Endothelial cell of umbilical vein (primary cell): ENCODE results near the gene MYO9A. TPM values are rescaled to one million over a fixed set of nuclear protein-coding genes. Genes with fewer than 3 reads are reported as not detected.

Experiments
- BruUV-seq: library from RNA; stranded (reverse); fragments of 400-500 nt; replicated peaks from 2 replicates; lab custom pipeline; 2021; lab: Mats Ljungman, UMichigan
- CTCF ChIA-PET: fragments of 300-600, 350-600 bp; sonication (Branson Sonifier 250); formaldehyde crosslinking; loops from one replicate; lab custom pipeline; 2021; ENCODE audit warnings: antibody characterized with exemption, inconsistent platforms; lab: Charles Lee
- POLR2A ChIA-PET: fragments of 300-600, 350-600 bp; sonication (Branson Sonifier 250); formaldehyde crosslinking; loops from one replicate; lab custom pipeline; 2021; ENCODE audit warnings: antibody characterized with exemption, inconsistent platforms; lab: Charles Lee
- DNase-seq: peaks from one replicate; pipeline ENCODE4 v3.0.0-alpha.2; 2011; ENCODE audit warnings: low read depth, low spot score
- FAIRE-seq: peaks from 2 replicates; lab custom pipeline; 2011; peaks lifted over from hg19 to GRCh38; lab: Jason Lieb, UNC
- H2AFZ ChIP-seq: 2 replicates; pipeline ENCODE4 v1.6.0; 2012; ENCODE audit warnings: low read depth, low read length, control low read depth, inconsistent platforms
- H3K27ac ChIP-seq: 2 replicates; pipeline ENCODE4 v1.5.1; 2011; ENCODE audit warnings: low read depth, mild to moderate bottlenecking, control low read depth, low read length, moderate library complexity; ENCODE audit not compliant: insufficient read depth
- H3K27me3 ChIP-seq, 2 experiments: 2 replicates each; pipeline versions ENCODE4 v1.6.0 to v1.6.1; 2011; ENCODE audit warnings: low read length in 2 of 2, mixed read lengths in 1 of 2; ENCODE audit not compliant: control insufficient read depth in 2 of 2, insufficient read depth in 2 of 2
- H3K36me3 ChIP-seq, 2 experiments: 2 replicates in 1 of 2; 3 replicates in 1 of 2; pipeline ENCODE4 v1.5.1; 2011; ENCODE audit warnings: low read length in 2 of 2, mild to moderate bottlenecking in 1 of 2, moderate library complexity in 1 of 2; ENCODE audit not compliant: control insufficient read depth in 2 of 2, insufficient read depth in 2 of 2; ENCODE audit errors: extremely low read depth in 1 of 2
- H3K4me1 ChIP-seq: 3 replicates; pipeline ENCODE4 v1.5.1; 2011; ENCODE audit warnings: mild to moderate bottlenecking, low read length; ENCODE audit not compliant: control insufficient read depth, insufficient read depth; ENCODE audit errors: extremely low read depth
- H3K4me2 ChIP-seq: 2 replicates; pipeline ENCODE4 v1.6.1; 2011; ENCODE audit warnings: low read length, control low read depth, mixed read lengths; ENCODE audit not compliant: insufficient read depth
- H3K4me3 ChIP-seq, 3 experiments: fragments of 200-600 bp in 1 of 3; sonication (generic), shearing (Covaris generic) in 1 of 3; replicated peaks in 1 of 3; 2 replicates each; pipeline ENCODE4 v1.5.1; 2011 to 2016; ENCODE audit warnings: control low read depth in 3 of 3, low read length in 3 of 3, mild to moderate bottlenecking in 2 of 3, inconsistent platforms in 1 of 3, low read depth in 1 of 3, moderate library complexity in 1 of 3; ENCODE audit not compliant: insufficient read depth in 1 of 3
- H3K79me2 ChIP-seq: 2 replicates; pipeline ENCODE4 v1.6.0; 2012; ENCODE audit warnings: low read length, inconsistent platforms; ENCODE audit not compliant: control insufficient read depth, insufficient read depth
- H3K9ac ChIP-seq: replicated peaks from 2 replicates; pipeline ENCODE3; 2011; ENCODE audit warnings: low read length, control low read depth; ENCODE audit not compliant: insufficient read depth; ENCODE audit errors: extremely low read depth
- H3K9me1 ChIP-seq: replicated peaks from 3 replicates; pipeline ENCODE4 v1.6.0; 2011; ENCODE audit warnings: mild to moderate bottlenecking, low read length; ENCODE audit not compliant: control insufficient read depth, insufficient read depth; ENCODE audit errors: extremely low read depth
- H3K9me3 ChIP-seq: replicated peaks from 2 replicates; pipeline ENCODE4 v1.5.1; 2012; ENCODE audit warnings: low read length, inconsistent platforms; ENCODE audit not compliant: control insufficient read depth, insufficient read depth
- H4K20me1 ChIP-seq: replicated peaks from 2 replicates; pipeline ENCODE3; 2011; ENCODE audit warnings: mild to moderate bottlenecking, low read length; ENCODE audit not compliant: control insufficient read depth, insufficient read depth; ENCODE audit errors: extremely low read depth
- EZH2 ChIP-seq: IDR thresholded peaks from 2 replicates; pipeline ENCODE4 v1.6.1; 2012; ENCODE audit warnings: borderline replicate concordance, low read depth, mild to moderate bottlenecking, moderate library complexity, low read length, inconsistent platforms; ENCODE audit not compliant: severe bottlenecking
- FOS ChIP-seq: IDR thresholded peaks from 2 replicates; pipeline ENCODE4 v1.6.1; 2011; ENCODE audit warnings: mild to moderate bottlenecking, low read length, moderate library complexity, borderline replicate concordance; ENCODE audit not compliant: insufficient read depth
- GATA2 ChIP-seq: IDR thresholded peaks from 2 replicates; pipeline ENCODE4 v1.7.0; 2011; ENCODE audit warnings: low read depth, mild to moderate bottlenecking, moderate library complexity, mixed read lengths, low read length; ENCODE audit not compliant: insufficient read length, insufficient read depth
- JUN ChIP-seq: IDR thresholded peaks from 2 replicates; pipeline ENCODE4 v1.6.1; 2011; ENCODE audit warnings: borderline replicate concordance, low read depth; ENCODE audit not compliant: insufficient read length, insufficient read depth
- MYC ChIP-seq: IDR thresholded peaks from one replicate; pipeline ENCODE4 v1.6.1; 2011; ENCODE audit warnings: mild to moderate bottlenecking, low read depth, low read length
- POLR2A ChIP-seq: IDR thresholded peaks from 2 replicates; pipeline ENCODE4 v1.6.1; 2012; ENCODE audit warnings: low read depth, mild to moderate bottlenecking, control low read depth, low read length
- POLR2AphosphoS5 ChIP-seq: IDR thresholded peaks from 2 replicates; pipeline ENCODE4 v1.6.1; 2012; ENCODE audit warnings: low read depth, mild to moderate bottlenecking, control low read depth, low read length, moderate library complexity; ENCODE audit not compliant: insufficient read depth
- dilution Hi-C: fragments of 300-500 bp; cut with MboI; formaldehyde crosslinking; loops from one replicate; pipeline ENCODE4 v1.15.0; 2019; ENCODE audit warnings: low sequenced_read_pairs; ENCODE audit not compliant: extremely low pct_ligation_motif_present
- intact Hi-C: fragments of 100-400 bp; cut with micrococcal nuclease; formaldehyde crosslinking; loops from one replicate; pipeline ENCODE4 v1.10.0; 2022
- polyA plus RNA-seq, 4 experiments: library from polyadenylated mRNA; depleted of rRNA in 3 of 4; stranded (reverse) in 3 of 4; unstranded in 1 of 4; fragments of >200 nt; gene quantifications; 2 replicates each; pipeline versions ENCODE4 v1.2.1 to v1.2.3, GENCODE V29; 2011 to 2012; ENCODE audit warnings: missing spikeins in 1 of 4
- total RNA-seq: library from RNA; stranded (reverse); gene quantifications from 2 replicates; pipeline ENCODE4 v1.2.3, GENCODE V29; 2021
- TF ChIP-seq, protein P1 (sequence below), 2 donors: IDR thresholded peaks; 1 replicate in 1 of 2; 2 replicates in 1 of 2; pipeline ENCODE4 v1.5.1; 2011; ENCODE audit warnings: low read length in 2 of 2, mild to moderate bottlenecking in 2 of 2, moderate library complexity in 2 of 2, control low read depth in 1 of 2, inconsistent platforms in 1 of 2, low read depth in 1 of 2; ENCODE audit not compliant: insufficient read depth in 1 of 2; ENCODE audit errors: extremely low read depth in 1 of 2
- TF ChIP-seq, protein P2 (sequence below): IDR thresholded peaks from 2 replicates; pipeline ENCODE4 v1.6.1; 2011; ENCODE audit not compliant: insufficient read depth, insufficient read length

MYO9A gene
- total and polyA plus RNA-seq, 2 donors (not counting 3 experiments of a cell fraction or from before 2014, with no cell fraction given), result 6.4 to 30.3 TPM

DNA sequence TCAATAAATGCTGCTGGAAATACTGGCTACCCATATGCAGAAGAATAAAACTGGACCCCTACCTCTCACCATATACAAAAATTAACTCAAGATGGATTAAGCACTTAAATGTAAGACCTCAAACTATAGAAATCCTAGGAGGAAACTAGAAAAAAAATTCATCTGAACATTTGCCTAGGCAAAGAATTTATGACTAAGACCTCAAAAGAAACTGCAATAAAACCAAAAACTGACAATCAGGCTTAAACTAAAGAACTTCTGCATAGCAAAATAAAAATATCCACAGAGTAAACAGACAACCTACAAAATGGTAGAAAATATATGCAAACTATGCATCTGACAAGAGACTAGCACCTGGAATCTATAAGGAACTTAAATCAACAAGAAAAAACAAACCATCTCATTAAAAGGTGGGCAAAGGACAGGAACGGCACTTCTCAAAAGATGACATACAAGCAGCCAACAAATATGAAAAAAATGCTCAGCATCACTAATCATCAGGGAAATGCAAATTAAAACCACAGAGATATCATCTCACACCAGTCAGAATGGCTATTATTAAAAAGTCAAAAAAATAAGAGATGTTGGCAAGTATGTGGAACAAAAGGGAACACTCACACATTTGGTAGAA lies 47.0 kb downstream of the MYO9A start:
- no peak for TF ChIP-seq EZH2
- TF ChIP-seq, protein P1, sequence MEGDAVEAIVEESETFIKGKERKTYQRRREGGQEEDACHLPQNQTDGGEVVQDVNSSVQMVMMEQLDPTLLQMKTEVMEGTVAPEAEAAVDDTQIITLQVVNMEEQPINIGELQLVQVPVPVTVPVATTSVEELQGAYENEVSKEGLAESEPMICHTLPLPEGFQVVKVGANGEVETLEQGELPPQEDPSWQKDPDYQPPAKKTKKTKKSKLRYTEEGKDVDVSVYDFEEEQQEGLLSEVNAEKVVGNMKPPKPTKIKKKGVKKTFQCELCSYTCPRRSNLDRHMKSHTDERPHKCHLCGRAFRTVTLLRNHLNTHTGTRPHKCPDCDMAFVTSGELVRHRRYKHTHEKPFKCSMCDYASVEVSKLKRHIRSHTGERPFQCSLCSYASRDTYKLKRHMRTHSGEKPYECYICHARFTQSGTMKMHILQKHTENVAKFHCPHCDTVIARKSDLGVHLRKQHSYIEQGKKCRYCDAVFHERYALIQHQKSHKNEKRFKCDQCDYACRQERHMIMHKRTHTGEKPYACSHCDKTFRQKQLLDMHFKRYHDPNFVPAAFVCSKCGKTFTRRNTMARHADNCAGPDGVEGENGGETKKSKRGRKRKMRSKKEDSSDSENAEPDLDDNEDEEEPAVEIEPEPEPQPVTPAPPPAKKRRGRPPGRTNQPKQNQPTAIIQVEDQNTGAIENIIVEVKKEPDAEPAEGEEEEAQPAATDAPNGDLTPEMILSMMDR (IDR thresholded peaks at IDR 0.05; ENCODE audit: extremely low read depth in 1 of 2, insufficient read depth in 1 of 2, low read depth in 1 of 2, low read length in 2 of 2), result no peak
- TF ChIP-seq, protein P2, sequence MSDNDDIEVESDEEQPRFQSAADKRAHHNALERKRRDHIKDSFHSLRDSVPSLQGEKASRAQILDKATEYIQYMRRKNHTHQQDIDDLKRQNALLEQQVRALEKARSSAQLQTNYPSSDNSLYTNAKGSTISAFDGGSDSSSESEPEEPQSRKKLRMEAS, result no peak
- no peak for TF ChIP-seq GATA2
- no peak for TF ChIP-seq POLR2AphosphoS5
- no peak for TF ChIP-seq POLR2A
- TF ChIP-seq JUN, result no peak
- TF ChIP-seq MYC, result no peak
- TF ChIP-seq FOS, result no peak
- Histone ChIP-seq H2AFZ (no peak overlapping the region), H3K36me3 (no peaks in the 10 kb centered on the region), H3K9ac (no peak overlapping the region), H3K9me1 (no peaks in the 10 kb centered on the region), H4K20me1 (no peaks in the 10 kb centered on the region), H3K4me1 (no peaks in the 10 kb centered on the region), H3K4me3 (no peak overlapping the region), H3K4me2 (no peak overlapping the region), H3K27me3 (no peaks in the 10 kb centered on the region), H3K27ac (no peak overlapping the region), H3K9me3 (no peaks in the 10 kb centered on the region), H3K79me2 (peaks cover 7% of the 10 kb centered on the region)
- FAIRE-seq (no peak), DNase-seq (no peak)
- no TSS peak for BruUV-seq
- POLR2A ChIA-PET, result no interaction called here
- CTCF ChIA-PET, result no interaction called here
- intact Hi-C loops, result no loop called here
- dilution Hi-C loops, result no loop called here
